Measurements from ENCODE around the gene TPBGL.

DNA sequence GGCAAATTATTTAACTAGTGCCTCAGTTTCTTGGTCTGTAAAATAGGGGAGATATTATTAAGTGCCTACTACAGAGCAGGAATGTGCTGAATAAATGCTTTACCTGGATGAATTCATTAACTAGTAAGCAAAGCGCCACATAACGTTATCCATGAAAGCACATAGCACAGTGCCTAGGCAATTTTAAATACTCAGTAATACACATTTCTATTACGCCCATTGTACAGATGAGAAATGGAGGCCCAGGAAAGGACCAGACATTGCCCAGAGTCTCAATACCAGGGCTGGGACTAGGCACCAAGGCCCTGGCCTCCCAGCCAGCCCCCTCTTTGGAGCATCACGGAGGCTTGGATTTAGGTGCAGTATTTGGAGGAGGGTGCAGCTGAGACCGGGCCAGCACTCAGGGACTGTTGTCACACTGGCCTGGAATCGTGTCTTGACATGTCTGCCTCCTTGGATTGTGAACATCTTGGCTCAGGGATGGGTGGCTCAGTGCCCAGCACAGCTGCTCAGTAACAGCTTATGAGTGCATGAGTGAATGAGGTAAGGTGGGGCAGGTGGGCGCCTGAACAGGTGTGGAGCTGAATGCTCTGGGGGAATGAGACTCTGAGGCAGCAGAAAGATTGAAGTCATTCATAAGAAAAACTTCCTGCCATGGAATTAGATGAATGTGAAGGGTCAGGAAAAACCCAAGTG lies 42.1 kb upstream of the TPBGL start:
- TF ChIP-seq, protein P1, sequence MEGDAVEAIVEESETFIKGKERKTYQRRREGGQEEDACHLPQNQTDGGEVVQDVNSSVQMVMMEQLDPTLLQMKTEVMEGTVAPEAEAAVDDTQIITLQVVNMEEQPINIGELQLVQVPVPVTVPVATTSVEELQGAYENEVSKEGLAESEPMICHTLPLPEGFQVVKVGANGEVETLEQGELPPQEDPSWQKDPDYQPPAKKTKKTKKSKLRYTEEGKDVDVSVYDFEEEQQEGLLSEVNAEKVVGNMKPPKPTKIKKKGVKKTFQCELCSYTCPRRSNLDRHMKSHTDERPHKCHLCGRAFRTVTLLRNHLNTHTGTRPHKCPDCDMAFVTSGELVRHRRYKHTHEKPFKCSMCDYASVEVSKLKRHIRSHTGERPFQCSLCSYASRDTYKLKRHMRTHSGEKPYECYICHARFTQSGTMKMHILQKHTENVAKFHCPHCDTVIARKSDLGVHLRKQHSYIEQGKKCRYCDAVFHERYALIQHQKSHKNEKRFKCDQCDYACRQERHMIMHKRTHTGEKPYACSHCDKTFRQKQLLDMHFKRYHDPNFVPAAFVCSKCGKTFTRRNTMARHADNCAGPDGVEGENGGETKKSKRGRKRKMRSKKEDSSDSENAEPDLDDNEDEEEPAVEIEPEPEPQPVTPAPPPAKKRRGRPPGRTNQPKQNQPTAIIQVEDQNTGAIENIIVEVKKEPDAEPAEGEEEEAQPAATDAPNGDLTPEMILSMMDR (IDR thresholded peaks at IDR 0.05; ENCODE audit: borderline replicate concordance, extremely low read depth, low read length, poor library complexity, severe bottlenecking): no peak
- no peak for TF ChIP-seq EZH2 (IDR thresholded peaks at IDR 0.05; ENCODE audit: borderline replicate concordance, low read depth, low read length, severe bottlenecking)

All from DND-41 (cell line).